Hepatocyte (in vitro differentiated cells): ENCODE results near the gene MSLN. TPM values are rescaled to one million over a fixed set of nuclear protein-coding genes. Genes with fewer than 3 reads are reported as not detected.

Experiments used
- DNase-seq: peaks from one replicate; pipeline ENCODE4 v3.0.0-alpha.2; 2016; ENCODE audit warnings: low spot score
- H2AFZ ChIP-seq: fragments of 200-600 bp; sonication (generic); 2 replicates; pipeline ENCODE4 v1.6.0; 2016; ENCODE audit warnings: antibody characterized with exemption, mild to moderate bottlenecking
- H3K27ac ChIP-seq: fragments of 200-600 bp; sonication (generic); 2 replicates; pipeline ENCODE4 v1.5.1; 2016; ENCODE audit warnings: mild to moderate bottlenecking
- H3K27me3 ChIP-seq: fragments of 200-600 bp; sonication (generic); 2 replicates; pipeline ENCODE4 v1.6.1; 2016
- H3K36me3 ChIP-seq: fragments of 200-600 bp; sonication (generic); replicated peaks from 2 replicates; pipeline ENCODE4 v1.5.1; 2016; ENCODE audit warnings: low read depth; ENCODE audit not compliant: insufficient read depth
- H3K4me1 ChIP-seq: fragments of 200-600 bp; sonication (generic); 2 replicates; pipeline ENCODE4 v1.5.1; 2016; ENCODE audit warnings: mild to moderate bottlenecking, moderate library complexity; ENCODE audit not compliant: insufficient read depth
- H3K4me2 ChIP-seq: fragments of 200-600 bp; sonication (generic); 2 replicates; pipeline ENCODE4 v1.6.0; 2016
- H3K4me3 ChIP-seq: fragments of 200-600 bp; sonication (generic); 2 replicates; pipeline ENCODE4 v1.5.1; 2016; ENCODE audit warnings: mild to moderate bottlenecking
- H3K79me2 ChIP-seq: fragments of 200-600 bp; sonication (generic); 2 replicates; pipeline ENCODE4 v1.6.0; 2017; ENCODE audit warnings: mild to moderate bottlenecking
- H3K9me2 ChIP-seq: fragments of 200-600 bp; sonication (generic); replicated peaks from 2 replicates; pipeline ENCODE4 v1.6.0; 2017; ENCODE audit warnings: mild to moderate bottlenecking; ENCODE audit not compliant: insufficient read depth
- H3K9me3 ChIP-seq: fragments of 200-600 bp; sonication (generic); 2 replicates; pipeline ENCODE4 v1.5.1; 2016; ENCODE audit warnings: low read depth, mild to moderate bottlenecking
- H4K20me1 ChIP-seq: fragments of 200-600 bp; sonication (generic); 2 replicates; pipeline ENCODE4 v1.6.0; 2016; ENCODE audit warnings: mild to moderate bottlenecking; ENCODE audit not compliant: insufficient read depth, poor library complexity, severe bottlenecking
- CTCF ChIP-seq: fragments of 200-600 bp; sonication (generic); IDR thresholded peaks from 2 replicates; pipeline ENCODE4 v1.5.1; 2016; ENCODE audit warnings: antibody characterized with exemption, mild to moderate bottlenecking; ENCODE audit not compliant: poor library complexity
- EZH2 ChIP-seq: fragments of 200-600 bp; sonication (generic); IDR thresholded peaks from 2 replicates; pipeline ENCODE4 v1.6.1; 2016; ENCODE audit warnings: antibody characterized with exemption, mild to moderate bottlenecking, borderline replicate concordance
- EZH2phosphoT487 ChIP-seq: fragments of 200-600 bp; sonication (generic); IDR thresholded peaks from one replicate; pipeline ENCODE4 v1.6.1; 2018; ENCODE audit warnings: antibody characterized with exemption, mild to moderate bottlenecking, low read depth, moderate library complexity; ENCODE audit not compliant: unreplicated experiment, severe bottlenecking
- WGBS: methylation state at CpG from one replicate; pipeline ENCODE4 v1.1.6; 2016; ENCODE audit warnings: low lambda C conversion rate; ENCODE audit errors: missing lambda C conversion rate; 5-methylcytosine and 5-hydroxymethylcytosine counted together
- polyA plus RNA-seq: library from polyadenylated mRNA; unstranded; fragments of >200 nt; fragmentation: Nextera tagmentation; extraction: Ambion mirVana; gene quantifications from 2 replicates; pipeline ENCODE4 v1.2.1, GENCODE V29; 2016
- total RNA-seq: library from RNA; depleted of rRNA; stranded (reverse); fragments of >200 nt; gene quantifications from 2 replicates; pipeline ENCODE4 v1.2.3, GENCODE V29; 2014

The MSLN gene
- total and polyA plus RNA-seq, 2 experiments from 2014 or later, result 2.4 to 8.0 TPM

GRCh38 chr16:779561-779960 lies 19.0 kb downstream of the MSLN start:
- H3K36me3 ChIP-seq, result no peaks in the 10 kb centered on the region
- 82% methylated on average over 9 of the region's 13 CpGs for WGBS
- H3K27me3 ChIP-seq, result no peaks in the 10 kb centered on the region
- H2AFZ ChIP-seq, result no peak overlapping the region
- no peaks in the 10 kb centered on the region for H3K4me1 ChIP-seq
- no peak for TF ChIP-seq EZH2phosphoT487
- TF ChIP-seq CTCF, result no peak
- TF ChIP-seq EZH2, result no peak
- no peaks in the 10 kb centered on the region for H3K9me3 ChIP-seq
- H4K20me1 ChIP-seq, result no peaks in the 10 kb centered on the region
- no peak overlapping the region for H3K27ac ChIP-seq
- H3K4me3 ChIP-seq, result no peak overlapping the region
- no peak for DNase-seq
- no peaks in the 10 kb centered on the region for H3K9me2 ChIP-seq
- H3K79me2 ChIP-seq, result no peaks in the 10 kb centered on the region
- H3K4me2 ChIP-seq, result no peak overlapping the region

DNA sequence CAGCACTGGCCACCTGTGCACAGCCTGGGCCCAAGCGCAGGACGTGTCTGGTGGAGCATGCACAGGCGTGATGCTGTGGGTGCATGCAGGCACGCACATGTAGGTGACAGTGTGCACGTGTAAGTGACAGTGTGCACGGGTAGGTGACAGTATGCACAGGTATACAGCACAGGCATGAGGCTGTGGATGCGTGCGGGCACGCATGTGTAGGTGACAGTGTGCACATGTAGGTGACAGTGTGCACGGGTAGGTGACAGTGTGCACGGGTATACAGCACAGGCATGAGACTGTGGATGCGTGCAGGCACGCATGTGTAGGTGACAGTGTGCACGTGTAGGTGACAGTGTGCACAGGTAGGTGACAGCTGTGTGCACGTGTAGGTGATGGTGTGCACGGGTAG lies 19.8 kb downstream of the MSLN start:
- Histone ChIP-seq H3K36me3 (no peaks in the 10 kb centered on the region), H3K9me3 (no peaks in the 10 kb centered on the region), H4K20me1 (no peaks in the 10 kb centered on the region), H3K79me2 (no peaks in the 10 kb centered on the region), H3K27ac (no peak overlapping the region), H2AFZ (no peak overlapping the region), H3K4me1 (no peaks in the 10 kb centered on the region), H3K9me2 (no peaks in the 10 kb centered on the region), H3K27me3 (no peaks in the 10 kb centered on the region), H3K4me3 (no peak overlapping the region), H3K4me2 (no peak overlapping the region)
- no peak for DNase-seq
- no peak for TF ChIP-seq CTCF
- TF ChIP-seq EZH2phosphoT487, result no peak
- TF ChIP-seq EZH2, result no peak
- WGBS, result 92% methylated on average over 16 of the region's 16 CpGs

DNA sequence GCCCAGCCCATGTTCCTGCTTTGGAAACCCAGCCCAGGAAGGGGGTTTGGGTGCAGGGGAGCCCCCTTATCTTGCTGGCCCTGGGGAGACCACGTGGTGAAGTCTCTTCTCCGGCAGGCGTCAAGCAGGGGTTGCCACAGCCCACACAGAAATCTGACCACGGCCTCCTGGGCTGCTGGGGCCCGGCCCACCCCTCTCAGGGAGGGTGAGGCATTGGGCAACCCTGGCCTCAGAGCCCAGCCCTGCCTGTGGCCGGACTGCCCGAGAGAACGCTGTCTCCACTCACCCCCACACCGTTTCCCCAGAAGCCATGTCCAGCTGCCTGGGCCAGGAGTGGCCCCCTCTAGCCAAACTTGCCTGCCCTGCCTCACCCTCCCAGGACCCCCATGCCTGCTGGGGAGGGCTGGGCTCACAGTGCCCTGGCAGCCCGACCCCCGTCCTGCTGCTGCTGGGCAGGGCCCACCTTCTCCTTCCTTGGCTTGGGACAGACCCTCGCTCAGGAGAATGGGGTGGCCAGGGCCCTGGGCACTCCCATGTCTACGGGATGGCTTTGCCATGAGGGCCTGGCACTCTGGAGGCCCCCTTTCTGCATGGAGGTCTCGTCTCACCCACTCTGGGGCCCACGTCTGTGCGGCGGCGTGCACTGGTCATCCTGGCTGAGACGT lies 20.9 kb downstream of the MSLN start:
- TF ChIP-seq EZH2phosphoT487 (no peak), CTCF (no peak), EZH2 (no peak)
- WGBS, result 89% methylated on average over 19 of the region's 19 CpGs
- H2AFZ ChIP-seq, result no peak overlapping the region
- H3K9me2 ChIP-seq, result no peaks in the 10 kb centered on the region
- H3K4me3 ChIP-seq, result no peak overlapping the region
- no peak overlapping the region for H3K4me2 ChIP-seq
- H3K9me3 ChIP-seq, result no peaks in the 10 kb centered on the region
- no peaks in the 10 kb centered on the region for H3K4me1 ChIP-seq
- H3K27ac ChIP-seq, result no peak overlapping the region
- no peaks in the 10 kb centered on the region for H3K27me3 ChIP-seq
- no peak for DNase-seq
- no peaks in the 10 kb centered on the region for H3K79me2 ChIP-seq
- no peaks in the 10 kb centered on the region for H4K20me1 ChIP-seq
- H3K36me3 ChIP-seq, result no peaks in the 10 kb centered on the region

DNA sequence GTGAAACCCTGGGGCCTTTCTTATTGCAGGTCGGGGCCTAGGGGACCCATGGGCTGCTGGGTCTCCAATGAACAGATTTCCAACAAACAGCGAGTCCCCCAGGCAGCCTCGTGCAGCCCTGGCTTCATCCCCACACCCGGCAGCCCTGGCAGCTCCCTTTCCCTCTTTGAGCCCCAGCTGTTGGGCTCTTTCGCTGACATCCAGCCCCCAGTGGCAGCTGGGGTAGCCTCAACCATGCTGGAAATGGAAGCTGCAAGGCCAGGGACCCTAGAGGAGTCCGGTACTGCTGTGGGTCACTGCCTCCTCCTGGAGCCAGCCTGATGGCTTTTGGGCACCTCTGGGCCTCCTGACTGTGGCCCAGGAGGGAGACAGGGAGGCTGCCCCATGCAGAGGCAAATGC lies 21.7 kb downstream of the MSLN start:
- Histone ChIP-seq H3K4me3 (no peak overlapping the region), H3K9me2 (no peaks in the 10 kb centered on the region), H3K27ac (no peak overlapping the region), H3K9me3 (no peaks in the 10 kb centered on the region), H3K27me3 (no peaks in the 10 kb centered on the region), H3K4me1 (peaks cover 3% of the 10 kb centered on the region), H2AFZ (no peak overlapping the region), H3K36me3 (no peaks in the 10 kb centered on the region), H4K20me1 (no peaks in the 10 kb centered on the region), H3K79me2 (peaks cover 4% of the 10 kb centered on the region), H3K4me2 (no peak overlapping the region)
- TF ChIP-seq CTCF (no peak), EZH2 (no peak), EZH2phosphoT487 (no peak)
- no peak for DNase-seq
- WGBS, result 78% methylated on average over 6 of the region's 6 CpGs
